HG03064 (cell line): ENCODE data around the gene NLRP7.
"Not testable (repeated sequence)": the region's sequence is repeated elsewhere in the genome, so short reads cannot be mapped to it uniquely, and the experiment has no call there.

Experiments
- ATAC-seq: cut with Tn5 transposase; IDR thresholded peaks from one replicate; pipeline ENCODE4 v1.9.1; 2021; ENCODE audit warnings: low read depth; ENCODE audit not compliant: unreplicated experiment

The NLRP7 gene

DNA sequence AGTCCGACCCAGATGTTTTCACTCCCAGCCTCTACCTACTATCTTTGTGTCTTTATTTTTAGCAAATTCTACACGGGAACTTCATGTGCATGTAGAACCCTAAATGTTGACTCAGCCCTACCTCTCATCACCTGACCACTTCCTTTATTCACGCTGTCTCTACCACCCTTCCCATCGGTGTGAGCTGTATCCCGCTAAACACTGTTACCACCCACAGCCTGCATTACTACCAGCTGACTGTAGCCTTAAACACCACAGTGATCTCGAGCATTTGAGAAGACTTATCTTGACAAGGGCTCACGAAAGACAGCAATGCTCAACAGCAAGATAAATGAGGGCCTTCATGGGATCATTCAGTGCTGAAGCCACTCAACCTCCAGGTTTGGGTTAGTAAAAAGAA is 26.2 kb downstream of the NLRP7 start:
- ATAC-seq: no peak

- not testable (repeated sequence) for ATAC-seq
Measured at GRCh38 chr19:54919646-54920563, 27.4 kb downstream of the NLRP7 start.

DNA sequence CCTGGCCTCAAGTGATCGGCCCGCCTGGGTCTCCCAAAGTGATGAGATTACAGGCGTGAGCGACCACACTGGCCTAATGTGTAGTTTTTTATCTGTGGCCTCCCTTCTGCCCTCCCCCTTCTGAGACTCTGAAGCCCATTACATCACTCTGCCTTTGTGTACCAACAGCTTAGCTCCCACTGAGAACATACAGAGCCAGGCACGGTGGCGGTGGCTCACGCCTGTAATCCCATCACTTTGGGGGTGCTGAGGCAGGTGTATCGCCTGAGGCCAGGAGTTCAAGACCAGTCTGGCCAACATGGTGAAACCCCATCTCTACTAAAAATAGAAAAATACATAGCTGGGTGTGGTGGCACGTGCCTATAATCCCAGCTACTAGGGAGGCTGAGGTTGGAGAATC is 28.8 kb downstream of the NLRP7 start:
- ATAC-seq: no peak

DNA sequence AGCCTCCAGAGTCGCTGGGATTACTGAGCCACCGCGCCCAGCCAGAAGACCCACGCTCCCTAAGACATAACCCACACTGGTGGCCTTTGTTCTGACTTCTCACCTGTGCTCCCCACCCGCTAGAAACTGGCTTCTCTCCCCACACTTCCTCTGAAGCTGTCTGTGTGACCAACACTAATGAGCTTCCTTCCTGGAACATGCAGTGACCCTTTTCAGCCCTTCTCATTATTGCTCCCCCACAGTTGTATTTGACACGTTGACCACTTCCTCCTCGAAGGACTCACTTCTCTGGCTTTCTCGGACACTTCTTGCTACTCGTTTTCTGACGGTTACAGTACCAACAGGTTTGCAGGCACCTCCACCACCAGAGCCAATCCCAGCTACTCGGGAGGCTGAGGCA is 30.5 kb downstream of the NLRP7 start:
- ATAC-seq: no peak

DNA sequence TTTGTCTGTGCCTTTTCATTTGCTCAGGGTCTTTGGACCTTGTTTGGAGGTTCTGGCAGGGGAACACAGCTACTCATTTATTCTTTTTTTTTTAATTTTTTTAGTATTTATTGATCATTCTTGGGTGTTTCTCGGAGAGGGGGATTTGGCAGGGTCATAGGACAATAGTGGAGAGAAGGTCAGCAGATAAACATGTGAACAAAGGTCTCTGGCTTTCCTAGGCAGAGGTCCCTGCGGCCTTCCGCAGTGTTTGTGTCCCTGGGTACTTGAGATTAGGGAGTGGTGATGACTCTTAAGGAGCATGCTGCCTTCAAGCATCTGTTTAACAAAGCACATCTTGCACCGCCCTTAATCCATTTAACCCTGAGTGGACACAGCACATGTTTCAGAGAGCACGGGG is 39.4 kb downstream of the NLRP7 start:
- ATAC-seq: not testable (repeated sequence)

GRCh38 chr19:54906819-54907218 is 40.5 kb downstream of the NLRP7 start:
- ATAC-seq: no peak

DNA sequence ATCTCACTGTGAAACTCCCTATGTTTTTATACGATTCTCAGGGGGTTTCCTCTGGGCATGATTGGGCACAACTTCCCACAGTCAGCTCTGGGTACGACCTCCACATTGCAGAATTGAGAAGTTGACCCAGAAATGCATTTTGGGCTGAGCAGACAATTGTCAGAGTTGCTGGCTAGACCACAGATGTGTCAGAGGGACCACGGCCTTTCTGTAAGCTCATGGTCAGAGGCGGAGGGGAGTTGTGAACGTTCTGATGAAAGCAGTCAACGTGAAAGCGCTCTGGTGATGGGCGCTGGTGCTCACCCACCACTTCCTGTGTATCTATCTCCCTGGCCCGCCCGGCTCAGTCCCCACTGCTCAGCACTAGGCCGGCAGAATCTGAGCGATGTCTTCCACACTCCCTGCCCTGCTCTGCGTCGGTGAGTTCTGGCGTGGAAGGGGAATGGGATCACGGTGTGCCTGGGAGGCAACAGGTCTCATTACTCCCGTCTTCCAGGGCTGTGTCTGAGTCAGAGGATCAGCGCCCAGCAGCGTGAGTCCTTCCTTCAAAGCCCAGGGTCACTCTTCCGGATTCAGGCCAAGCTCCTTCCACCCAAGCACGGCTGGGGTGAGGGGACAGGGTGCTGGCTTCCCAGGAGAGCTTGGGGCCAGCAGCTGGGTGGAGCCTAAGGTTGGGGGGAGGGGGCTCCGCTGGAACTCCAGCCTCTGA is 41.4 kb downstream of the NLRP7 start, which contains the start of gene NCR1:
Gene NCR1 (plus strand): TSS at position 346 of the 709 bp plus-strand sequence. CDS start 40 bp downstream, at position 386.
- ATAC-seq: no peak

DNA sequence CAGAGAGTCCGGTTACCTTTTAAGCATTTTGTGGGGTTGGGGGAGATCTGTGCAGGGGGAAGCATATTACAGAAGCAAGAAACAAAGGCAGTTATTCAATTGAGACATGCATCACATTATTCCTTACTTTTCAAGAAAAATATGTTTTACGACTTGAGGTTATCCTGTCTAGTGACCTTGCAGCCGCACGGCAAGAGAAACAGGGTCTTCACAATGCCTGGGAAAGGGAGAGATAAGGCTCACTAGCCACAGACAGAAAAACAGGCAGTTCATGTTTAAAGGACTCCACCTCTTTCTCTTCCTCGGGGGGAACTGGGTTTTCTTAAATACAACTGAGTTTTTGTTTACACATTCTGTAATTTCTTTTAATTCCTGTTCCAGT is 41.9 kb downstream of the NLRP7 start:
- no peak for ATAC-seq

DNA sequence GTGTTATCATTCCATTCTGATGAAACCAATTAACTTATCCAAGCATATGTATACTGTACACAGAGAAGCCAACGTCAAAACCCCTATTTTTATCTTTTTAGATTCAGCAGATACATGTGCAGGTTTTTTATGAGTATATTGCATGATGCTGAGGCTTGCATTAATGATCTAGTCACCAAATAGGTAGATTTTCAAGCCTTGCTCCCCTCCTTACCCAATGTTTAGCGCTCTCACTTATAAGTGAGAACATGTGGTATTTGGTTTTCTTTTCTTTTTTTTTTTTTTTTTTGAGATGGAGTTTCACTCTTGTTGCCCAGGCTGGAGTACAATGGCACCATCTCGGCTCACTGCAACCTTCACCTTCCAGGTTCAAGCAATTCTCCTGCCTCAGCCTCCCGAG is 43.1 kb downstream of the NLRP7 start:
- not testable (repeated sequence) for ATAC-seq

DNA sequence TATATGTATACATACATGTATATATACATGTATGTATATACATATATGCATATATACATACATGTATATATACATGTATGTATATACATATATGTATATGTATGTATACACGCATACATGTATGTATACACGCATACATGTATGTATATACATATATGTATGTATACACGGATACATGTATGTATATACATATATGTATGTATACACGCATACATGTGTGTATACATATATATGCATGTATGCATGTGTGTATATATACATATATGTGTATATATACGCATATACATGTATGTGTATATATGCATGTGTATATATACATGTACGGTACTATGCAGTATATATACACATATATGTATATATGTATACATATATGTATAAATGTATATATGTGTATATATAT is 44.0 kb downstream of the NLRP7 start:
- ATAC-seq: no peak

- ATAC-seq: no peak
Measured at GRCh38 chr19:54902061-54902460, 45.3 kb downstream of the NLRP7 start.

DNA sequence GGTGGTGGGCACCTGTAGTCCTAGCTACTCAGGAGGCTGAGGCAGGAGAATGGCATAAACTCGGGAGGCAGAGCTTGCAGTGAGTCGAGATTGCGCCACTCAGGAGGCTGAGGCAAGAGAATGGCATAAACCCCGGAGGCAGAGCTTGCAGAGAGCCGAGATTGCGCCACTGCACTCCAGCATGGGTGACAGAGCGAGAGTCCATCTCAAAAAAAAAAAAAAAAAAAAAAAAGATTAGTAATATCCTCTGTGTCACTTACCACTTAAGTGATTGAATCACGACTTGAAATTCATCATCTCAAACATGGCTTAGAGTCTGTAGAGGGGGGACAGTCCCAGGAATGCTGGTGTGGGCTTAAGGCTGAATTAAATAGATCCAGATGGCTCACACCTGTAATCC is 46.2 kb downstream of the NLRP7 start:
- not testable (repeated sequence) for ATAC-seq

- not testable (repeated sequence) for ATAC-seq
Measured at GRCh38 chr19:54899646-54900045, 47.7 kb downstream of the NLRP7 start.

DNA sequence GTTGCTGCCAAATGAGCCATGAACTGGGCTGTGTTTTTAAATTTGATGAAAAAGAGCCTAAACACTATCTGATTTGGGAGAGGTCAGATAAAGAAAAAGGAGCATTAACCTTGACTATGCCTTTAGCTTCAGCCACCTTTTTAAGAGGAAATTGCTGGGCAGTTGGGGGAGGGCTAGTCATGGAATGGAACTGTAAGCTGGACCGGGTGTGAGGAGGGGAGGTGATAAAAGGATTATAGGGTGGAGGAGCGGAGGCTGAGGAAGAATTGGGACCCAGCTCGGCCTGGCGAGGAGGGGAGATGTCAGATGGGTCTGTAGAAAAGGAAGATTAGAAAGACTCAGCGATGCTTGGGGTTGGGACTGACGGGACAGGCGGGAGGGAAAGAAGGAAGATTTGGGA is 48.6 kb downstream of the NLRP7 start:
- ATAC-seq: not testable (repeated sequence)

DNA sequence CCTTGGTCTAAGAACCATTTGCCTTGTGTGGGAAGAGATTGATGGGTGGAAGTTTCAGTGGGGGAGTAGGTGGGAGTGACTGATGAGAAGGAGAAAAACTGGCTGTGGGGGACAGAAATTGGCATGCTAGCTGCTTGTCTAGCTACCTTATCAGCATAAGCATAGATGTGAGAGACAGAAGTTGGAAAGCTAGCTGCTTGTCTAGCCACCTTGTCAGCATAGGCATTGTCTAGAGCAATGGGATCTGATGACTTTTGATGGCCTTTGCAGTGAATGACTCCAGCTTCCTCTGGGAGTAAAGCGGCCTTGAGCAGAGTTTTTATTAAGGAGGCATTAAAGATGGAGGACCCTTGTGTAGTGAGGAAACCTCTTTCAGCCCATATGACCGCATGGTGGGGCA is 51.3 kb downstream of the NLRP7 start:
- ATAC-seq: no peak

GRCh38 chr19:54894106-54894505 is 53.2 kb downstream of the NLRP7 start:
- ATAC-seq: not testable (repeated sequence)

DNA sequence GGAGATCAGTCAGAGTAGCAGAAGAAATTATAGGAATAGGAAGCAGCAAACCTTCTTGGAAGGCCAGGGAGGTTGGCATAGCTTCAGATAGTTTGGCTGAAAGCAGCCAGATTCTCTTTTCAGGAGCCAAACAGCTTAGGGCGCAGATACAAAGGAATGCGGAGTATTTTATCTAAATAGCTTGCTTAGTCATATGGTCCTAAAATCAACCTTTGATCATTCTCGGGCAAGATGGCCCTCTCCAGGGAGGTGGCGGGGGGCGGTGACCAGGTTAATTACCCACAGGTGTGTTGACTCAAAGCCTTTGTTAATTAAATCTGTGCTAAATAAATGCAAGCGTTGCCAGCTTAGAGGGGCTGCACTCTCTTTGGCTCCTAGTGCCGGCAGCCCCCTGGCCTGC is 53.9 kb downstream of the NLRP7 start:
- ATAC-seq: no peak

GRCh38 chr19:54889566-54889965 is 57.8 kb downstream of the NLRP7 start:
- no peak for ATAC-seq

DNA sequence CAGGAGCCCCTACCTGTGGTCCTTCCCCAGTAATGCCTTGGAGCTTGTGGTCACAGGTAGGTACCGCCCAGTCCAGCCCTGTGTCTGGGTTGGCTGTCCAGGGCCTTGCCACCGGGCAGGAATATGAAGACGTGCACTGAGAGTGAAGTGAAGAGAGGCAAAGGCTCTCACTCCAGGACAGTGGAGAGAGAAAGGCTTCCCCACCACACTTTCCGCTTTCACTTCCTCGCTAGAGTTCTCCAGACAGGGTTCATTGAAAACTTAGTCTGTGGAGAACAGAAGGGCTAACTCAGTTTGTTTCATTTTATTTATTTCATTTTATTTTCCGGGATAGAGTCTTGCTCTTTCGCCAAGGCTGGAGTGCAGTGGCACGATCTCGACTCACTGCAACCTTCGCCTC is 59.1 kb downstream of the NLRP7 start:
- no peak for ATAC-seq

DNA sequence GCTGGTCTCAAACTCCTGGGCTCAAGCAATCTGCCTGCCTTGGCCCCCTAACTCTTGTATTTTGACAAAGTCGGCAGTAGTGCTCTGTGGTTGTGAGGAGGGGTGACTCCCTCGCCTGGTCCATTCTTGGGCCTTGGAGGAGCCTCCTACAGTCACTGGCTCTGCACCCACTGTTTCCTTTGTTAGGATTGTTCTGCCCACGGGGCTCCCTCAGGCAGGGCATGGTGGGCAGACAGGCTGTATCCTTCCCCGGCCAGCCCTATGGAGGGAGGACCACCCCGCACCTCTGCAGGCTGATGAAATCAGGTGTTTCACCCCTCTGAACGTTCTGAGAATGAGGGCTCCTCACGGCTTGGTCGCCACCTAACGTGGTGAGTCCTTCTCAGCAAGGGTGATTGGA is 64.1 kb downstream of the NLRP7 start:
- no peak for ATAC-seq

GRCh38 chr19:54882758-54883157 is 64.6 kb downstream of the NLRP7 start:
- ATAC-seq: no peak

GRCh38 chr19:54881884-54882283 is 65.4 kb downstream of the NLRP7 start:
- ATAC-seq: no peak
